CD4-positive, alpha-beta T cell treated with Interleukin-15 for 1 hour (primary cell): ENCODE measurements around the gene EIF3F.

Experiments used
- DNase-seq: peaks from one replicate; pipeline ENCODE4 v3.0.0-alpha.2; 2020

The EIF3F gene

DNA sequence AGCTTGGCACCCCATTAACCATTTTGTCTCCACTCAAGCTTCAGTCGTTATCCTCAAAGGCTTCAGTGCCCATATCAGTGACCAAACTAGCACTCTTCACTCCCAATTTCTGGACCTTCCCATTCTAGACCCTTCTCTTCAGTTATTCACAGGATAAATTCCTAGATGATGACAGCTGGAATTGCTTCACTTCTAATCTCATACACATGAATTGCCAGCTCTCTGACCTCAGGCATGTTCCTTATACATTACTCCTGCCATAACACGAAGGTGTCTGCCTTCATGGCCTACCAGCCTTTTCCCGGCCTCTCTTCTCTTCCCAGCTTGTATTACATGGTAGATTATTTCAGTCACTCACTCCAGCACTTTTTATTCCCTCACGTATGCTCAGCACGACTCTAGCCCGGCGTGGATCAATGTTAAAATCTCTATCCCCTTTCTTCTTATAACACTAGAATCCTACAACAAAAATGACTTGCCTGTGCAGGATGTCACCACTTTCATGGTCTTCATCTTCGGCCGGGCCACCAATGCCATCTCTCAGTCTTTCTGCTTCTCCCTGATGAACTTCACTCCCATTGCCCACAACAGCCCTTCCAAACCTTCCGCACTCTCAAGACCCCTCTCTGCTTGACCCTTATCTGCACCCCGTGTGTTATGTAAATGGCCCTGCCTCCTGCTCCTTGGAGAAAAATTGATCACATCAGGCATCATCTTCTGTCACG lies 36.9 kb downstream of the EIF3F start:
- DNase-seq, result no peak

DNA sequence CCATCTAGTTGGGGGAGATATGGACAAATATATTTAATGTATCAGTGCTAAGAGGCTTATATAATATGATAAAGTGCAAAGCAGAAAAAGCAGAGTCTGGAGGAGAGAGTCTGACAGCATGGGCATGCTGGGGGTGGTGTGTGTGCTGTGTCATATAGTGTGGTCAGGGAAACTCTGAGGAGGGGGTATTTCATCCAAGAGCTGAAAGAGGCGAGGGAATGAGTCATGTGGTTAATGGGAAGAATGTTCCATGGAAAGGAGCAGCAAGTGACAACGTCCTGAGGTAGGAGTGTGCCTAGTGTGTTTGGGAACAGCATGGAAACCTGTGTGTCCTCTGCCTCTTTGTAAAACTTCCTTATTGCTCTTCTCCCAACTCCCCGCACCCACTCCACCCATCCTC lies 38.0 kb downstream of the EIF3F start:
- DNase-seq, result no peak

DNA sequence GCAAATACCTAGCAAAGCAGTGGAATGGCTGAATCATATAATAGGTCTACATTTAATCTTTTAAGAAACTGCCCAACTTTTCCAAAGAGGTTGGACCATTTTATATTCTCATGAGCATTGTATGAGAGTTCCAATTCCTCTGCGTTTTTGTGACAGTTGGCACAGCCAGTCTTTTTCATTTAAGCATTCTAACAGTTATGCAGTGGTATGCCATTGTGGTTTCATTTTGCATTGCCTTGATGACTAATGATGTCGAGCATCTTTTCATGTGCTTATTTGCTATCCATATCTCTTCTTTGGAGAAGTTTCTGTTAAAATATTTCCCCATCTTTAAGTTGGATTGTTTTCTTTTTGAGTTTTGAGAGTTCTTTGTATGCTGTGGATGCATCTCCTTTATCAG lies 38.7 kb downstream of the EIF3F start:
- DNase-seq, result no peak

DNA sequence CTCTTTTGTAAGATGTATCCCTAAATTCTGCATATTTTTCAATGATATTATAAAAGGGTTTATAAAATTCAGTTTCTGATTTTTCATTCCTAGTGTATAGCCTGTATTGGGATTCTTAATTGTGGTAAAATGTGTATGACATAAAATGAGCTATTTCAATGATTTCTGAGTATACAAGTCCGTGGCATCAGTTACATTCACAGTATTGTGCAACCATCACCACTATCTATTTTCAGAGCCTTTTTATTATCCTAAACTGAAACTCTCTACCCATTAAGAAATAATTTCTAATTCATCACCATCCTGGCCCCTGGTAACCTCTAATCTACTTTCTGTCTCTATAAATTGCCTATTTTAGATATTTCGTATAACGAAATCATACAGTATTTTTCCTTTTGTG lies 39.8 kb downstream of the EIF3F start:
- no peak for DNase-seq

DNA sequence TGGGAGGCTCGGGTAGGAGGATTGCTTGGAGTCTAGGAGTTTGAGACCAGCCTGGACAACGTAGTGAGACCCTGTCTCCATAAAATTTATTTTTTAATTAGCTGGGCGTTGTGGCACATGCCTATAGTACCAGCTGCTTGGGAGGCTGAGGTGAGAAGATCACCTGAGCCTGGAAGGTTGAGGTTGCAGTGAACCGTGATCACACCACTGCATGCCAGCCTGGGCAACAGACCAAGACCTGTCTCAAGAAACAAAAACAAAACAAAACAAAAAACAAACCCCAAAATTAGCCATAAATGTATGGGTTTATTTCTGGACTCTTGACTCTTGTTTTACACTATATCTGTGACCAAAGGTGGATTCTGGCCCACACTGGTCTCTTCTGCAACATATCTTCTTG lies 41.6 kb downstream of the EIF3F start:
- no peak for DNase-seq

DNA sequence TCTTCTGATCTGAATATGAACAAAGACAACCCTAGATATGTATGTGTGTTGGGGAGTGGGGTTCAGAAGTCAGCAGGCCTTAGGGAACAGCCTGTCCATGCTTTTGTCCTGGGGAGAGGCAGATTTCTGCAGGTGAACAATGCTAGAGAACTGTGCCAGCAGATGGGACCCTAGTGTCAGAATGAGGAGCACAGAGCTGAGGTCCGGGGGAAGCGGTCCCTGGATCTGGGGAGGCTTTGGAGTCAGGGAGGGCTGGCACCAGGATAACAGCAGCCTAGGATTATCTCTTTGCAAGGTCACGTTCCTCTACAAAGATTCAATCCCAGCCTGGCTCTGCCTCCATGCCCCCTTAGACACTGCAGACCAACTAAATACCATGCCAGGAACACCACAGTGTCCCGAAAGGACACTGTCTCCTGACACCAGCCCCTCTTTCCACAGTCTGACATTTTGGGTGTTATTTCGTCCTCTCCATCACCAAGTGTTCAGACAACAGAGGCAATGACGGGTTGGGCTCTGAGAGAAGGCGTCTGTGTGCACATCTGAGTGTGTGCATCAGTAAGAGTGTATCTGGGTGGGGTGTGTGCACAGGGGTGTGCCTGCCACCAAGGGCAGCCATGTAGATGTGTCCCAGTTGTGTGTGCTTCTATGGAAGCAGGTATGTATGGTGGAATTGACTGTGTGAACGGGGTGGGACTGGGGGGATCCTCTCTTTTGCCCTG lies 43.5 kb downstream of the EIF3F start:
- DNase-seq, result no peak

DNA sequence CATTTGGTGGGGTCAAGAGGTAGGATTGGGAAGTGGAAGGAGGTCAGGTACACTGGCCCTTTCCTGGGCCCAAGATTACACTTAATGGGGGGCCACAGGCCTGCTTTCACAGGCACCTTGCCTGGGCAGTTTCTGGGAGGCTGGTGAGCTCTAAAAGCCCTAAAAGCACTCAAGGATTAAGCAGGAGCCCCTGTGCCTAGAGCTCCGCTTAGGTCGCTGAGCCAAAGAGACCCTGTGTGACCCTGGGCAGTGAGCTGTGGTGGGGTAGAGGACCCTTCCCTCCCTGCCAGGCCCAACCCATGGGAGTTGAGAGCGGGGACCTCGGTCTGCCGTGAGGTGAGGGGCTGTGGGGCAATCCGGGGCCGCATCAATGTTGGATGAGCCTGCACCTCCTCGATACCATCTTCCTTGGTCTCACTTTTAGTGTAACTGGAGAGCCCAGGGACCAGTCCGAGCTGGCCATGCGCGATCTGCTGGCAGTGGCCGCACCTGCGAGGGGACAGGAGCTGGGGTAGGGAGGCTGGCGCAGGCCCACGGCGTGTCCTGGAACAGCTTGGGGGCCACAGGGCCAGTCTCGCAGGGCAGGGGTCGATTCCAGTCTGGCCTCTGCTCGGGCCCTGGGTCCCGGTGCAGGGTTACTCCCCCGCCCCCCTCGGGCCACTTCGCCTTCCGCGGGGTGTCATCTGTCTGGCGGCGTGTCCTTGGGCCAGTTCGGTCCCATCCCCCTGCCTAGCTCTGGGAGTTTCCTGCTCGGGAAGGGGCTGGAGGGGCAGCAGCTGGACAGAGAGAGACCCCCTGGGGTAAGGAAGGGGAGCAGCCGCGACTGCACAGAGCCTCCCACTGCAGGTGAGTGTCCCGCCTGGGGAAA lies 44.3 kb downstream of the EIF3F start:
- DNase-seq, result no peak

DNA sequence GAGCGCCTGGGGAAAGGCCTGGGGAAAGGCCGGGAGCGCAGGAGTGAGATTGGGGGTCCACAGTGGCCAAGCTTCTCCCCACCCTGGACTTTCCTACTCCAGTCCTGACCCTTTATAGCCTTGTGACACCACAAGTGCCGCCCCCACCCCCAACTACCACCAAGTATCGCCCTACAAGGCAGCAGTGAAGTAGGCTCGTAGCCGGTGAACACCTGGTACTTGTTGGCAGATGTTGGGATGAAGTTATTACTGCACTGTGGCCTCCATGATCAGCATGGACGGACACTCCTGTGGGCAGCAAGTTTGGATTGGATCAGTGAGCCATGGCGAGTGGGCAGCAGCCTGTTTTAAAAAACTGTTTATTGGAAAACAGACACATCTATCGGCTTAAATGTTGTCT lies 45.0 kb downstream of the EIF3F start:
- no peak for DNase-seq

DNA sequence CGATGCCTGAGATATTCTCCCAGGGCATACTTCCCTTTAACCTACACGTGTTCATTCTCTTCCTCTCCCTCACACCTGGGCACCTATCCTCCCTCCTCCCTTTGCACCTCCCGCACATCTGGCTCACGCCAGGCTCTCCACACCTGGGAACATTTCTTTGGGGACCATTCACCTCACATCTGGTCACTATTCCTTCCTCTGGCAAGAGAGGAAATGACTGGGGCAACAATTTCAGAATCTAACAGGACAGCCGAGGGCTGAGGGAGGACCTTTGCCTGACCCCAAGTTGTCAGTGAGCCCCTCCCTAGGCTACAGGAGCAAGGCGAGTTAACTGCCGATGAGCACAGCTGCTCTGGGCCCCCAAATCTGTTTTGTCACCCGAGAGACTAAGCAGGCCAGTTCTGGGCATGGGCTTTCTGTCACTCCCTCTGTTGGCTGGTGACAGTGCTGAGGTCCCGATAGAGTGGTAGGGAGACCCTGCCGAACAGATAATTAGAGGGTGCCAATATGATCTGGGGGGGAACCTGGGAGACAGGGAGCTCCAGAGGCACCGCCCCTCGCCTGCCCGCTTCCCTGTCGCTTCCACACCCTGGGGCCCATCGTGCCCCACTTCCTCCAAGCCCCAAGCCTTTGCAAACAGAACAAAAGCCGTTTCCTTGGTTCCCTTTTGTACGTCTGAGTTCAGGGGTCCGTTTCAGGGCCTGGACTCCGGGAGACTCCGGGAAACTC lies 45.6 kb downstream of the EIF3F start:
- DNase-seq, result no peak

DNA sequence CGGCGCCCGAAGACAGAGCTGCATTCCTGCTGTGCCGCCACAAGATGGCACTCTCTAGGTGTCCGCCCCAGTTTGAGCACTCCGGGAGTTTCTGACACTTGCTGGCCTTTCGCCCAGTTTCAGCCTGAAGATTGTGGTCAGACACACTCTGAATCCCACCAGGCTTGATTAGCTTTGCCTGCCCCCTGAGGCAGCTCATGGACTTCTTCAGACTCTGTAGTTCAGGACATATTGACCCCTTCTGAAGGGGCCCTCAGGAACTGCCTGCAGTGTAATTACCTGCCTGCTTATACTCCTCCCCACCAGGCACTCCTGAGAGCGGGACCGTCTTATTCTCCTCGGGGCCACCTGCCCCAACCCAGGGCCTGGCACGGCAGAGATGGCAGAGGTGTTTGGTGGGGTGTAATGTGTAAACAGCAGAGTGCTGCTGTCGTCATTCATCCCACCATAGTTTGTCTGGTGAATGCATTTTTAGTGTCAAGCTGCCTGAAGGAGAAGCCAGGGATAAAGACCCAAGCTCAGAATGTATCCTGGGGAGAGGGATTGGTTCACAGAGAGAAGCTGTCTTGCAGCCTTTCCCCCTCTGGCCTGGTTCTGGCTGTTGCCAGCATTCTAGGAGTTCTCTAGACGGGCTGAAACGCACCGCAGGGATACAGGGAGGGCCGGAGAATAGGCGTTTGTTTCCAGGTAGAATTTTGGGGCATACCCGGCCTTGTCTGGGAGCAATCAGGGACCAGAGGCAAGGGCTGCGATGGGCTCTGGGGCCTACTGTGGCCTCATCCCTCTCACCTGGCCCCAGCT lies 46.4 kb downstream of the EIF3F start:
- peak; percentile 35 for DNase-seq

DNA sequence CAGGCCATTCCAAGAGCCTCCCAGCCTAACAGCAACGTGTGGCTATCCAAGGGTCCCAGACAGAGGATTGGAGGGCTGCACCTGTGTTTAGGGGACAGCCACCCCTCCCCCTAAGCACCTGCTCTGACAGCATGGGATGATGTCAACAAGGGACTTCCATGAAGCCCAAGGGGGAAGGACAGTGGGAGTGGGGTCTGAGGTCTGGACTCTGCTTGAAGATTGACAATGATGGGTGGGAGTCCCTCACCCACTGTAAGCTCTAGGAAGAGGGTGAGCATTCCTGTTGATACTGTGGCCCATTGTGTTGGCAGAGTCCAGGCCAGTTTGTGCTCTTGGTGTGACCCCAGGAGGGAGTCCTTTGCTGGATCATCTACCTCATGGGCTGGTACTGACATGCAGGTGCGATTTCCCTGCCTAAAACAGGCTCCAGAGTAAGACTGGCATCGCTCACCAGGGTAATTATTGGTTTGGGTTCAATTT lies 47.0 kb downstream of the EIF3F start:
- no peak for DNase-seq

DNA sequence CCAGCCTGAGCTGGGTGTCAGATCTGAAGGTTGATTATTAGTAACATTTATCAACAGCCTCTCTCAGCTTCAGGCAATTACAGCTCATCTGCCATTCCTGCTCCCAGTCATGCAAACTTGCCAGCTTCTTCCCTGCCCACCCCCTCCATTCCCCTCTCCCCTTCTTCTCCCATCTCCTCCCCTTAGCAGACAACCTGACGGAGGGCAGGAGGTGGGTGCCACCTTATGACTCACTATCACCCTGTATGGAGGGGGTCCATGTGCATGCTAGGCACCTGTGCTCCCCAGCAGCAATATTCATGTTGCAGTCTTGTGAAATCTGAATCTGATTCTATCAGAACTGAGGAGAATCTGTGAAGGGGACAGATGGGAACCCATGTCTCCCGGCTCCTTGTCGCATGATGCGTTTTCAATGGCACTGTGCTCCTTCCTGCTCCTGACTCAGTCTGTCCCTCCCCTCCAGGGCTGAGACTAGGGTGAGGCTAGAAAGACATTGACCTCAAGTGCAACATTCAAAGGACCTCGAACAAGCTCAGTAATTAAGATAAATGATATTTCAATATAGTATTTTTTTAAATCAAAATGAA lies 47.6 kb downstream of the EIF3F start:
- DNase-seq, result no peak

DNA sequence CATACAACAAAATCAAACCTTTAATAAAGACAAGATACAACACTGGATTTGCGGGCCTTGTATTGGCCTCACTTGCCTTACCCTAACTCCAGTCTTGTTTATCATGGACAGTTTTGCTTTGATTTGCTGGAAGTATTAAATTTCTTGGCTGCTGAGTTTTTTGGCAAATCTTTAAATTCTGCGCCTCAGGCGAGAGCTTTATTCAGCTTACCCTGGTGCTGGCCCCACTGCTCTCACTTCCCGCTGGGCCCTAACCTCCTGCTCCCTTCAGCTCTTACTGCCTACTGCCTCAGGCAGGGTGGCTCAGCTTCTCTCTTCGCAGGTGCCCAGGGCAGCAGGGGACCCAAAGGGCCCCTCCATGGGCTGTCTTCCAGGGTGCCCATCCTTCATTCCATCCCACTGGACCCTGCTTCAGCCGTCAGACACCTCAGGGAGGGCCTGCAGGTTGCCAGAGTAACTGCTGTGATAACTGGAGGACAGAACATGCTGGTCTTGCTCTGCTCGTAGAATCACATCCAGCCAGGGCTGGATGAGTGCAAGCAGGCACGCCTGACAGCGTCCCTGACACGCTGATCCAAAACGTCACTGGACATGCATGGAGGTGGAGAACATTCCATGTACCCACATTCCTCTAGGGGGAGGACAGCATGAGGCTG lies 48.2 kb downstream of the EIF3F start:
- no peak for DNase-seq

DNA sequence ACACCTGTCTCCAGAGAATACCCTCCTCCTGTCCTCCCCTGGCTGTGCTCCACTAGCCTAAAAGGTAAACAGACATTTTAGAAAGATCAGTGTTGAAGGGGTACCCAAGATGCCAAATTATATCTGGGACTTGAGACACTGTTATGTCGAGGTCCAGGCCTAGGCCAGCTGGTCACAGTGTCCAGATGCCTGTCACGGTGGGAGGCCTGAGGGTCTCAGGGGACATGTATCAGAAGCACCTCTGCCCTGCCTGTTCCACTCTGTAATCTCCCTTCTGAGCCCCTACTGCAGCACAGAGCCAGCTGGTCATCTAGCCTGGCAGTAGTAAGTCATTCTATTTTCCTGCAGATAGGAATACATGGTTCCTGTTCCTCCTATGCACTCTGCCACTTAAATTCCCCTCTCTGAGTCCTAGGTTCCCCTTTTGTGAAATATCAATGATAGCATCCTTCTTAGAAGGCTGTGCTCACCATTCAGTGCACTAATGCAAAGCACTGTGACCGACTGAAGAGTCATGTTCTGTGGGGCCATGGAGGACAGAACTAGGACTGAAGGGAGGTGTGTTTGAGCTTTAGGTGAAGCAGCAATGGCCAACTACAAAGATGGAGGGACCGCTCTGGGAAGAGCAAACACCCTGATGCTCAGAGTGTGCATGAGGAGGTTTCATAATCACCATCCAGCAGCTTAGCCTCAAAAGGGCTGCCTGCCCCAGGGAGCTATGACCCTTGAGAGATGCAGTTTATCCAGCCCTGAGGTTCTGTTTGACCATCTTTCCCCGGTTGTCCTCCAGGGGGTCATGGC lies 49.1 kb downstream of the EIF3F start:
- no peak for DNase-seq

DNA sequence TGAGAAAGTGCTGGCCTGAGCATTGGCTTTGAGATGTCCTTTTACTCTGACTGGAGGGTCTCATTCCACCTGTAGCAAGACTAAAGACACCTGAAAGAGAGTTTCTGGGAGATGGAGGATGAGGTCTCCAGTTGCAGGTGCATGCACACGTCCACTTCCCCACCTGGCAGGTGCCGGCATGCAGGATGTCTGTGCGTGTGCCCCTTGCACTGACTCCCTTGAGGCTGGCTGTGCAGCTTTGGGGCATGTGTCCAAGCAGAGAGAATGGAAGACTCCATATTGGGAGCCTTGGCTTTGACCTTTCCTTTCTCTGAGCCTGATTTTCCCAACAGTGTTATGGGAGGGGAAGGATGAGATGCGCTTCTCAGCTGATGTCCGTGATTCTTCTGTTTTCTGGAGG lies 49.8 kb downstream of the EIF3F start:
- DNase-seq, result no peak

DNA sequence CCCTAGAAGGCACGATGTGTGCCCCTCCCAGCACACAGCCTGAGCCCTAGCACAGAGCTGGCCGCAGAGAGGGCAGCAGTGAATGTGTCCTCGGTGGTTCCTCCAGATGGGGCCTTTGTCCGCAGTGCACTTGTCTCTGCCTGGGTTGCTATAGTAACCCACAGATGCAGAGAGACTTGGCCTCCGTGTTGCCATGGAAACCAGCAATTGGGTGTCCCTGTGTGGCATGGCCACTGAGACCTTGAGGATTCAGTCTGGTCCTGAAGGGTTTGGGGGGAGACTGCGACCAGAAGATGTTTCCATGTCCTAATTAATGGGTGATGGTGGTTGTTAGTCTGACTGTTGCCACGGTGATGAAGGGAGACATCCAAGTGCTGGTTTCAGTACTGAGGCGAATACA lies 51.3 kb downstream of the EIF3F start:
- DNase-seq, result no peak

DNA sequence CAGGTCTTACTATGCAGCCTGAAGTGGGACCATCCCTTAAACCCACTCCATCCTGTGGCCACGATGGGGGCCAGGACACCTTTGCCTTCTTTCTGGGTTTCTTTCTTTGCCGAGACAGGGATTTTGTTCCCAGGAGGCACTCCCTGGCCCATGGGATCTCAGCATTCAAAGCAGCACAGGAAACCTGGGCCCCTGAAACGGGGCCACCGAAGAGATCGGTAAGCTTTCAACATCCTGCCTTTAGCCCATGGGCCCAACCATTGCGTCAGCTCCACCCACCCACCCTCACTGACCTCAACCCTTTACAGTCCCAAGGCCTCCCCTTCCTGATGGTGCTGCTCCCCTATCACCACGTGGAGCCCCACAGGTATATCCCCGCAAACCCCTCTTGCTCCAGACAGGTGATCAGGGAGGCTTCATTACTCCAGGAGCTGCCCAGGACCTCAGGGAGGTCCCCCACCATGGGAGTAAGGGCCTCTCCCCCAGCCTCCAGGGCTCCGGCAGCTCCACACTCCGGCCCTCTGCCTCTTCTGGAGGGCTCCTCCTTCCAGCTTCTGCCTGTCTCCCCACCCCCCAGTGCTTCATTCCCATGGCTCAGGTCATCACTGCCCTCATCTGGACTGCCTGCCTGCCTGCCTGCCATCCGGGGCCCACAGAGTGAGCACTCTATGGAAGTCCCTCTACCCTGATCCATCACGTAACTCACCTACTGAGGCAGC lies 51.8 kb downstream of the EIF3F start:
- DNase-seq, result no peak

DNA sequence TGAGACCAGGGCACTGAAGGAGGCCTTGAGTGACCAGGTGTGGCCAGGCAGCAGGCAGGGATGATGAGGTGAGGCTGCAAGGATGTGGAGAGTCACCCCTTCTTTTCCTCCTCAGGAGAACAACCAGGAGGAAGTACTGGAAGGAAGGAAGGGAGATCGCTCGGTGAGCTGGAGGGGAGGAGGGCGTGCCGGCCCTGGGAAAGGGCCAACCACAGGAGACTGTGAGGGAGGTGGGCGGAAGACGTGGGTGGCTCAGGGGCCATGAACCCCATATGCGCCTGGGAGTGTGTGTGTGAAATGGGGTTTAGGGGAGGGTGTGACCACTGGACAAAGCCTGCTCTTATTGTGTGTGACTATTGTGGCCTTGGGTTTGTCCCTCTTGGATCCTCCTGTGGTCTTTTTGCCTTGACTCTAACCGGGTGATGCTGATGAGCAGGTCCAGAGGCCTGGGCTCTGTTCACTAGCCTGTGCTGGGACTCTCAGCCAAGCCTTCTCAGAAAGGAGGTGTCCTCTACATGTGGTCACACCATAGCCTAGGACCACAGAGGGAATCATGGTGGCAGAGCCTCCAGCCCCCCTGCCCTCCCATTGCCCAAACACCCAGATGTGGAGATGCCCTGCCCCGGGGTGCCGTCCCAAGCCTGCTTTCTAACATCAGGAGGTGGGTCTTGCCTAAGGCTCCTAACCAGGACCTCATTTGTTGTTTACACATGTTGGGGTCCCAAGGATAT lies 52.6 kb downstream of the EIF3F start:
- DNase-seq, result no peak
